Measurements from ENCODE around the gene KANK3. TPM values are rescaled to one million over a fixed set of nuclear protein-coding genes. Genes with fewer than 3 reads are reported as not detected.

The KANK3 gene
- total RNA-seq, 4 donors from 2014 or later = 3.6 to 65.7 (median 9.7) TPM

GRCh38 chr19:8333767-8334457 lies 9.2 kb downstream of the KANK3 start:
- no peak for TF ChIP-seq CTCF (IDR thresholded peaks at IDR 0.05; ENCODE audit: low read depth)

GRCh38 chr19:8332976-8333766 lies 9.9 kb downstream of the KANK3 start:
- no peak for TF ChIP-seq CTCF (IDR thresholded peaks at IDR 0.05; ENCODE audit: low read depth)

GRCh38 chr19:8331263-8331845 lies 11.7 kb downstream of the KANK3 start:
- TF ChIP-seq CTCF (IDR thresholded peaks at IDR 0.05; ENCODE audit: low read depth) = no peak

DNA sequence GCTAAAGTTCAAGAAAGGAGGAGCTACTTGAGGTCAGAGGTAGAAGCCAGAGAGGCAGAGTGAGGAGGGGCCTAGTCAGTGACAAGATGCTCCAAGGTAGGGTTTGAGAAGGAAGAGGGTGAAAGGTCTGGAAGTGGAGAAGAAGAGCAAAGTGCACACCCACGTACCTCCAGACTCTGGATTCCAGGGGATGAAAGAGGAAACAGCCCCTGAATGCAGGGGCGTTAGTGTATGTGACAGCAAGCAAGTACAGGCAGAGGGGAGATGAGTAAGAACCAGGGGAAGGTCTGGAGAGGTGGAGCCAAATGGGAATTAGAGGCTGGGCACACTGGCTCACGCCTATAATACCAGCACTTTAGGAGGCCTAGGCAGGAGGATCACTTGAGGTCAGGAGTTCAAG lies 13.1 kb downstream of the KANK3 start:
- TF ChIP-seq CTCF (IDR thresholded peaks at IDR 0.05; ENCODE audit: low read depth) = no peak

DNA sequence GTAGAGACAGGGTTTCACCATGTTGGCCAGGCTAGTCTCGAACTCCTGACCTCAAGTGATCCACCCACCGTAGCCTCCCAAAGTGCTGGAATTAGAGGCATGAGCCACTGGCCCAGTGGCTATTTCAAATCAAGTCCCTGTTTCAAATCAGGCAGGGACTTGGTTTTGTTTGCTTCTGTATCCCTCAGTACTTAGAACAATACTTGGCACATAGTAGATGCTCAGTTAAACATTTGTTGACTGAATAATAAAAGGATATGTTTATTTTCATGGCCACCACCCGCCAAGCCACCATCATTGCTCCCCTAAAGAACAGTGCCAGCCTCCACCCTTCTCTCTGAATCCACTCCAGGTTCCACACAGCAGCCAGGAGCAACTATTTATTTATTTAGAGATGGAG lies 17.6 kb downstream of the KANK3 start:
- no peak for TF ChIP-seq CTCF (IDR thresholded peaks at IDR 0.05; ENCODE audit: low read depth)

- no peak for TF ChIP-seq CTCF (IDR thresholded peaks at IDR 0.05; ENCODE audit: low read depth)
Observed at GRCh38 chr19:8324186-8325050, 18.6 kb downstream of the KANK3 start.
